ENCODE measurements around the gene VIPR2.

DNA sequence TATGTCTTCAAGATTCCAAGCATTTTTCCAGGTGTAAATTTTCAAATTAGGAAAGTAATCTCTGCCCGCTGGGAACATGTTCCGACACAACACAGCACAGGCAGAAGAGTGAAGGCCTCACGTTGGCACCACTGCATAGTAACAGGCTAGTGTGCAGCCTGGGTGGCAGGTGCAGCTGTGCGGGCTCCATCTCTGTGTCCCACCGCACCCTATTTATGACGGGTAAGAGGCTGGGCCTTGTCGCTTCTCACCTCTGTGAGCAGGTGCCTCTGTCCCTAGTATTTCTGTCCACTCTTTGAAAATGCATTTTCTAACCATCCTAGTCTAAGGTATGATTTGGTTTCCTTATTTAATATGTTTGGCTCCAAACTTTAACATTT lies 24.1 kb downstream of the VIPR2 start:
- TF ChIP-seq, protein P1, sequence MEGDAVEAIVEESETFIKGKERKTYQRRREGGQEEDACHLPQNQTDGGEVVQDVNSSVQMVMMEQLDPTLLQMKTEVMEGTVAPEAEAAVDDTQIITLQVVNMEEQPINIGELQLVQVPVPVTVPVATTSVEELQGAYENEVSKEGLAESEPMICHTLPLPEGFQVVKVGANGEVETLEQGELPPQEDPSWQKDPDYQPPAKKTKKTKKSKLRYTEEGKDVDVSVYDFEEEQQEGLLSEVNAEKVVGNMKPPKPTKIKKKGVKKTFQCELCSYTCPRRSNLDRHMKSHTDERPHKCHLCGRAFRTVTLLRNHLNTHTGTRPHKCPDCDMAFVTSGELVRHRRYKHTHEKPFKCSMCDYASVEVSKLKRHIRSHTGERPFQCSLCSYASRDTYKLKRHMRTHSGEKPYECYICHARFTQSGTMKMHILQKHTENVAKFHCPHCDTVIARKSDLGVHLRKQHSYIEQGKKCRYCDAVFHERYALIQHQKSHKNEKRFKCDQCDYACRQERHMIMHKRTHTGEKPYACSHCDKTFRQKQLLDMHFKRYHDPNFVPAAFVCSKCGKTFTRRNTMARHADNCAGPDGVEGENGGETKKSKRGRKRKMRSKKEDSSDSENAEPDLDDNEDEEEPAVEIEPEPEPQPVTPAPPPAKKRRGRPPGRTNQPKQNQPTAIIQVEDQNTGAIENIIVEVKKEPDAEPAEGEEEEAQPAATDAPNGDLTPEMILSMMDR (IDR thresholded peaks at IDR 0.05): no peak
- TF ChIP-seq POLR2A (IDR thresholded peaks at IDR 0.05): no peak
